Esophagus muscularis mucosa (tissue), 4 donors: ENCODE results near the gene INTS14.

Experiments used
- CTCF ChIP-seq, 3 experiments: fragments of 200-600 bp in 2 of 3; fragments of 450-650 bp in 1 of 3; sonication (generic) in 2 of 3; IDR thresholded peaks; one replicate each; pipeline ENCODE4 v1.5.1; 2017 to 2019; ENCODE audit warnings: antibody characterized with exemption in 3 of 3, mild to moderate bottlenecking in 2 of 3, moderate library complexity in 1 of 3
- EP300 ChIP-seq: sonication (generic); formaldehyde crosslinking; IDR thresholded peaks from one replicate; pipeline ENCODE4 v1.6.1; 2017; ENCODE audit warnings: antibody characterized with exemption
- POLR2A ChIP-seq: fragments of 450-650 bp; IDR thresholded peaks from one replicate; pipeline ENCODE4 v1.6.1; 2017; ENCODE audit warnings: antibody characterized with exemption, moderate library complexity, mild to moderate bottlenecking, low read depth
- POLR2AphosphoS5 ChIP-seq, 2 donors: sonication (generic); formaldehyde crosslinking; IDR thresholded peaks; one replicate each; pipeline ENCODE4 v1.6.1; 2017; ENCODE audit warnings: antibody characterized with exemption in 2 of 2

- TF ChIP-seq POLR2A (no peak), POLR2AphosphoS5 (IDR thresholded peaks at IDR 0.05) (no peak), CTCF (IDR thresholded peaks at IDR 0.05) (no peak), EP300 (no peak)
Measured at GRCh38 chr15:65629548-65629947, 18.6 kb upstream of the INTS14 start.
